Measurements from ENCODE around the gene FADS1. TPM values are rescaled to one million over a fixed set of nuclear protein-coding genes. Genes with fewer than 3 reads are reported as not detected.

The FADS1 gene
- total RNA-seq, 1 experiment from 2014 or later: 116 TPM

DNA sequence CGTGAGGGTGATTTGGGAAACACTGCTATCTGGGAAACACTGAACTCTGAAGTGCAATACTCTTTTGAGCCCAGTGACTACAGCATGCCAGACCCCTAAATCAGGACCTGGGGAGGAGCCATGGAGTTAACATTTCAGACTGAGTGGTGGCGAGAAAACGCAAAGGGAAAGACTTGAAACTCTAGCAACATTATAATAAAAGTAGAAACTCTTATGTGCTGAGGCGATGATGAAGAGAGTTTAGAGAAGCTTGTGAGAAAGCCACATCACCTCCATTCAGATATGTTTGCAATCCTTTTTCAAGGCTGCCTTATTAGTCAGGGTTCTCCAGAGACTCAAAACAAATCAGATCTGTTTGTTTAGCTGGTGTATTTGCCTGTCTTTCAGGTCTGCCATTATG is 22.2 kb downstream of the FADS1 start:
- H3K4me1 Mint-ChIP-seq (ENCODE audit: low read depth, unreplicated experiment): peaks cover 13% of the 10 kb centered on the region
- TF ChIP-seq CTCF (IDR thresholded peaks at IDR 0.05; ENCODE audit: insufficient read depth in 1 of 2, low read depth in 1 of 2, low read length in 1 of 2, severe bottlenecking in 1 of 2, unreplicated experiment in 1 of 2): no peak
- H3K27ac Mint-ChIP-seq (ENCODE audit: unreplicated experiment): peak overlapping the region; percentile 100
- Histone ChIP-seq H3K4me1 (peaks cover 5% of the 10 kb centered on the region; the same call in 1 of the 2 replicates), H3K9me3 (no peaks in the 10 kb centered on the region), H3K36me3 (ENCODE audit: control insufficient read depth, insufficient read depth, low read length) (peaks cover 6% of the 10 kb centered on the region), H3K27me3 (replicated peaks; ENCODE audit: control insufficient read depth, insufficient read depth, low read length) (no peaks in the 10 kb centered on the region), H3K4me3 (ENCODE audit: low read depth, low read length) (no peak overlapping the region)
- POLR2A ChIA-PET: interaction anchor here (4.3 kb wide), 1 partner anchor 21 kb away, joined by 30 read pairs; no protein-coding TSS in a partner anchor
- CTCF ChIA-PET: no interaction called here
- no TSS peak for BruUV-seq (replicated peaks)
- DNase-seq: no peak
- H3K4me3 Mint-ChIP-seq (ENCODE audit: unreplicated experiment): no peak overlapping the region
- H3K36me3 Mint-ChIP-seq (ENCODE audit: insufficient read depth, unreplicated experiment): peaks cover 82% of the 10 kb centered on the region
- no peaks in the 10 kb centered on the region for H3K27me3 Mint-ChIP-seq (ENCODE audit: insufficient read depth, unreplicated experiment)
- no peaks in the 10 kb centered on the region for H3K9me3 Mint-ChIP-seq (ENCODE audit: unreplicated experiment)
- intact Hi-C loops (cut with micrococcal nuclease; ENCODE audit: unreplicated experiment): no loop called here

DNA sequence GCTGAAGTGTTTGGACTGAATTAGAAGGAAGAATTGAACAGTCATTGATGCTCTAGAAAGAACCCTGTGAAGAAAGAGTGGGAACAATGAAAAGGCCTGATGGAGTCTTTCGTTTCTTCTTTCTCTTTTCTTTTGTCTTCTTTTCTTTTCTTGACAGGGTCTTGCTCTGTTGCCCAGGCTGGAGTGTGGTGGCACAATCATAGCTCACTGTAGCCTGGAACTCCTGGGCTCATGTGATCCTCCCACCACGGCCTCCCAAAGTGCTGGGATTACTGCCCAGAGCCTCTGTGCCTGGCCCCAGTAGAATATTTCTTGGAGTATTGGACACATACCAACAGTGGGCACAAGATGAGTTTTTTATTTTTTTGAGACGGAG is 23.0 kb downstream of the FADS1 start:
- intact Hi-C loops (cut with micrococcal nuclease; ENCODE audit: unreplicated experiment): no loop called here
- CTCF ChIA-PET: interaction anchor here (1.7 to 2.5 kb wide), 2 partner anchors 21 to 46 kb away, joined by 9 to 24 read pairs; no protein-coding TSS in a partner anchor
- no peaks in the 10 kb centered on the region for H3K9me3 ChIP-seq
- BruUV-seq (replicated peaks): no TSS peak
- Mint-ChIP-seq H3K27me3 (ENCODE audit: insufficient read depth, unreplicated experiment) (no peaks in the 10 kb centered on the region), H3K4me3 (ENCODE audit: unreplicated experiment) (peak overlapping the region; percentile 96), H3K27ac (ENCODE audit: unreplicated experiment) (peak overlapping the region; percentile 100), H3K4me1 (ENCODE audit: low read depth, unreplicated experiment) (peaks cover 13% of the 10 kb centered on the region), H3K9me3 (ENCODE audit: unreplicated experiment) (no peaks in the 10 kb centered on the region), H3K36me3 (ENCODE audit: insufficient read depth, unreplicated experiment) (peaks cover 82% of the 10 kb centered on the region)
- no peaks in the 10 kb centered on the region for H3K27me3 ChIP-seq (replicated peaks; ENCODE audit: control insufficient read depth, insufficient read depth, low read length)
- no peak for TF ChIP-seq CTCF (IDR thresholded peaks at IDR 0.05; ENCODE audit: insufficient read depth in 1 of 2, low read depth in 1 of 2, low read length in 1 of 2, severe bottlenecking in 1 of 2, unreplicated experiment in 1 of 2)
- H3K4me3 ChIP-seq (ENCODE audit: low read depth, low read length): peak overlapping the region; percentile 54
- H3K36me3 ChIP-seq (ENCODE audit: control insufficient read depth, insufficient read depth, low read length): peaks cover 8% of the 10 kb centered on the region
- POLR2A ChIA-PET: interaction anchor here (2.6 kb wide), 1 partner anchor 22 kb away, joined by 60 read pairs; the partner anchor contains the start of gene FADS1
- DNase-seq: no peak
- peaks cover 5% of the 10 kb centered on the region; the same call in 1 of the 2 replicates for H3K4me1 ChIP-seq

DNA sequence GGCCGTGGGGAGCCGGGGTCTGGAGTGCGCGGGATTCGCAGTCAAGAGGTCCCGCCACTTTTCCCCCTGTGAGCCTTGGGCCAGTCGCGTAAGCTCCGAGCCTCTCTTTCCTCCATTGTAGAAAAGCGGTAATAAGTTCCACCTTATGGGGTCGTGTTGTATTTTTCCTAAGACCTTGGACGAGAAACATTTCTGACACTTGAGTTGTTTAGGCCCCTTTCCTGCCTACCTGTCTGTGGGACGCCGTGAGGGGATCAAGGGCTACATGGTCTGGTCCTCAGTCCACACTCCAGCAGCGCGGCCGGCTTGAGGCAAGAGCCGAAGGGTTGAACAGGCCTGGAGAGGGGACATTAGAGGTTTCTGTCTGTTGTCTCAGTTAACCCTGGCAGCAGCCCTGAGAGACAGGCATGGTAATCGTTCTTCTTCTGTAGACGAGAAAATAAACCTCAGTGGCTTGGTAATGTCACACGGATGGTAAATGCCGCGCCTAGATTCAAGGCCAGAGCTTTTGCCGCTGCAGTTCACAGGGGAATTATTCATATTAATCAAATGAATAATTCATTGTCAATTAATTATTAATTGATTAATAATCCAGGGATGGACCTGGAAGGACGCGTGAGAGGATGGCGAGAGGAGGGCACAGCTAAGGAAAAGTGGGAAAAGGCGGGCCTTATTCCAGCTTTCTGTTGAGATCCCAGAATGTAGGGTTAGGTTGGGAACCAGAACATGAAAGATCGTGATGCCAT is 23.5 kb downstream of the FADS1 start:
- H3K27me3 Mint-ChIP-seq (ENCODE audit: insufficient read depth, unreplicated experiment): no peaks in the 10 kb centered on the region
- H3K36me3 ChIP-seq (ENCODE audit: control insufficient read depth, insufficient read depth, low read length): peaks cover 8% of the 10 kb centered on the region
- H3K4me3 ChIP-seq (ENCODE audit: low read depth, low read length): peak overlapping the region; percentile 54
- TSS peak; percentile 52 for BruUV-seq (replicated peaks)
- peaks cover 14% of the 10 kb centered on the region for H3K4me1 Mint-ChIP-seq (ENCODE audit: low read depth, unreplicated experiment)
- peak overlapping the region; percentile 96 for H3K4me3 Mint-ChIP-seq (ENCODE audit: unreplicated experiment)
- no peaks in the 10 kb centered on the region for H3K9me3 Mint-ChIP-seq (ENCODE audit: unreplicated experiment)
- peaks cover 82% of the 10 kb centered on the region for H3K36me3 Mint-ChIP-seq (ENCODE audit: insufficient read depth, unreplicated experiment)
- TF ChIP-seq CTCF (IDR thresholded peaks at IDR 0.05; ENCODE audit: insufficient read depth in 1 of 2, low read depth in 1 of 2, low read length in 1 of 2, severe bottlenecking in 1 of 2, unreplicated experiment in 1 of 2): no peak
- peak overlapping the region; percentile 100 for H3K27ac Mint-ChIP-seq (ENCODE audit: unreplicated experiment)
- no peaks in the 10 kb centered on the region for H3K27me3 ChIP-seq (replicated peaks; ENCODE audit: control insufficient read depth, insufficient read depth, low read length)
- H3K9me3 ChIP-seq: no peaks in the 10 kb centered on the region
- H3K4me1 ChIP-seq: peaks cover 5% of the 10 kb centered on the region; the same call in 1 of the 2 replicates
- DNase-seq: peak in 1 of 2 experiments; percentile 35
- CTCF ChIA-PET: interaction anchor here (0.8 to 2.5 kb wide), 8 partner anchors 22 to 315 kb away, joined by 3 to 24 read pairs (median 8); partner anchors contain the start of gene FADS1
- POLR2A ChIA-PET: interaction anchor here (0.5 to 2.6 kb wide), 9 partner anchors 8 to 162 kb away, joined by 3 to 60 read pairs (median 3); partner anchors contain the start of gene FADS1
- intact Hi-C loops (cut with micrococcal nuclease; ENCODE audit: unreplicated experiment): no loop called here

Measured in Caco-2 (cell line).